Activated CD4-positive, alpha-beta T cell treated with anti-CD3 and anti-CD28 coated beads for 36 hours (primary cell): Measurements from ENCODE around the gene REXO4. TPM values are rescaled to one million over a fixed set of nuclear protein-coding genes. Genes with fewer than 3 reads are reported as not detected.
A peak's percentile ranks its signal among the peaks of the same experiment; 100 is the strongest.

Source experiments
- ATAC-seq: fragments of 200-7000 bp; cut with Tn5 transposase; one replicate; pipeline ENCODE4 v1.10.0; 2021; ENCODE audit warnings: mild to moderate bottlenecking, moderate library complexity
- CTCF ChIA-PET: fragments of 350-600 bp; sonication (Branson Sonifier 250); formaldehyde crosslinking; loops from one replicate; lab custom pipeline; 2021; ENCODE audit warnings: antibody characterized with exemption; lab: Charles Lee
- POLR2A ChIA-PET: fragments of 350-600 bp; sonication (Branson Sonifier 250); formaldehyde crosslinking; loops from one replicate; lab custom pipeline; 2021; ENCODE audit warnings: antibody characterized with exemption, inconsistent platforms; lab: Charles Lee
- DNase-seq: peaks from one replicate; pipeline ENCODE4 v3.0.0-alpha.2; 2020
- H3K27ac Mint-ChIP-seq: one replicate; pipeline ENCODE4 v1.8.0; 2021; ENCODE audit warnings: mixed read lengths
- H3K27me3 Mint-ChIP-seq: one replicate; pipeline ENCODE4 v1.8.0; 2021; ENCODE audit warnings: mixed read lengths
- H3K36me3 Mint-ChIP-seq: one replicate; pipeline ENCODE4 v1.8.0; 2021; ENCODE audit warnings: low read depth, mixed read lengths
- H3K4me1 Mint-ChIP-seq: one replicate; pipeline ENCODE4 v1.8.0; 2021; ENCODE audit warnings: mixed read lengths
- H3K4me3 Mint-ChIP-seq: one replicate; pipeline ENCODE4 v1.8.0; 2021; ENCODE audit warnings: mild to moderate bottlenecking, moderate library complexity, mixed read lengths
- H3K9me3 Mint-ChIP-seq: one replicate; pipeline ENCODE4 v1.8.0; 2021; ENCODE audit warnings: low read depth, mixed read lengths
- intact Hi-C, 2 experiments: fragments of 100-400 bp; cut with DNase I in 1 of 2; cut with micrococcal nuclease in 1 of 2; formaldehyde crosslinking; loops; one replicate each; pipeline versions ENCODE4 v1.14.2 to v1.15.1; 2022 to 2024; cut with DNase I, micrococcal nuclease
- total RNA-seq, 2 experiments: library from RNA; stranded (reverse); gene quantifications; one replicate each; pipeline ENCODE4 v1.2.3, GENCODE V29; 2021

Gene REXO4
- total RNA-seq, 2 experiments from 2014 or later, result 25.9 to 34.3 TPM

DNA sequence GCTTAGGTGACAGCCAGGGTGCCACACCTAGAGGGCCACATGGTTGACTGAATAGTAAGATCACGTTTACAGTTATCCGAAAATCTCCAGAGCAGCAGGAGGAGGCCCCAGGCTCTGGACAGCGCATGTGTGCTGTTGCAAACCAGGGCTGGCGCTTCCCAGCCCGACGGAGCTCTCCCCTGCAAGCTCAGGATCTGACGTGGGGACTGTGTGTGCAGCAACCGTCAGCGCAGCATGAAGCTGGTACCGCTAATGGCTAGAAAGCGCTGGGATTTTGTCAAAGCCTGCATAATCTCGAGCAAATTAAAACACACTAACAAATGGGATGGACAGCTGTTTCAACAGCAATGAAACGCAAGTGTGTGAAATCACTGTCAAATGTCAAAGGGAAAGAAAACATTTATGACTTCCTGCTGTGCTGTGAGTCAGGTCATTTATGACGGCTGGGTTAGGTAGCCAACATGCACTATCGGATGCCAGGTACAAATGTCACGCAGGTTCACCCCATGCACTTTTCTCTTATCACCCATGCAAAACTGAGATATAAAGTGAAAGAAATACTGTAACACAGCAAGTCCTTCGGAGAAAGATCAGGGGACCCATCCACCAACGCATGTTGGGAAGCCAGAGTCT is 49.4 kb downstream of the REXO4 start:
- intact Hi-C loops, result no loop called here
- Mint-ChIP-seq H3K27me3 (no peaks in the 10 kb centered on the region), H3K9me3 (no peaks in the 10 kb centered on the region), H3K27ac (peak overlapping the region; percentile 76), H3K4me3 (peak overlapping the region; percentile 100), H3K4me1 (peaks cover 59% of the 10 kb centered on the region), H3K36me3 (peaks cover 95% of the 10 kb centered on the region)
- DNase-seq, result no peak
- CTCF ChIA-PET, result no interaction called here
- no peak for ATAC-seq
- POLR2A ChIA-PET, result interaction anchor here (9.9 kb wide), 1 partner anchor 16 kb away, joined by 287 read pairs; the partner anchor contains the start of genes MED22, RPL7A, SURF1 and SURF2

DNA sequence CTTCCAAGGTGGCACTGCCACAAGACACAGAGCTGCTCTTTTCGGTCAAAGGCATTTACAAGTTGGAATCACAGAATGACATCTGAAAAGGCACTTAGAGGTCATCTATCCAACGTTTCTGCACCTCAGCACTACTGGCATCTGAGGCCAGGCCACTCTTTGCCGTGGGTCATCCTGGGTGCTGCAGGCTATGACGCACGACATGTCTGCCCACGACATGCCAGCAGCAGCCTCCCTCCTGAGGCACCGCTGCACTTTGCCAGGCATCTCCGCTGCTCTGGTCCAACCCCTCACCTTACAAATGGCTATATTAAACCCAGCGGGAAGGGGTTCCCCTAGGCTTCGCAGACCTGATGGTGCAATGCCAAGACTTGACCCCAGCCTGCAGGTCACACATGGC is 50.0 kb downstream of the REXO4 start:
- intact Hi-C loops, result no loop called here
- Mint-ChIP-seq H3K4me3 (no peak overlapping the region), H3K4me1 (peaks cover 55% of the 10 kb centered on the region), H3K27ac (no peak overlapping the region), H3K9me3 (no peaks in the 10 kb centered on the region), H3K27me3 (no peaks in the 10 kb centered on the region), H3K36me3 (peaks cover 96% of the 10 kb centered on the region)
- CTCF ChIA-PET, result no interaction called here
- POLR2A ChIA-PET, result interaction anchor here (9.9 kb wide), 1 partner anchor 16 kb away, joined by 287 read pairs; the partner anchor contains the start of genes MED22, RPL7A, SURF1 and SURF2
- DNase-seq, result no peak
- no peak for ATAC-seq

DNA sequence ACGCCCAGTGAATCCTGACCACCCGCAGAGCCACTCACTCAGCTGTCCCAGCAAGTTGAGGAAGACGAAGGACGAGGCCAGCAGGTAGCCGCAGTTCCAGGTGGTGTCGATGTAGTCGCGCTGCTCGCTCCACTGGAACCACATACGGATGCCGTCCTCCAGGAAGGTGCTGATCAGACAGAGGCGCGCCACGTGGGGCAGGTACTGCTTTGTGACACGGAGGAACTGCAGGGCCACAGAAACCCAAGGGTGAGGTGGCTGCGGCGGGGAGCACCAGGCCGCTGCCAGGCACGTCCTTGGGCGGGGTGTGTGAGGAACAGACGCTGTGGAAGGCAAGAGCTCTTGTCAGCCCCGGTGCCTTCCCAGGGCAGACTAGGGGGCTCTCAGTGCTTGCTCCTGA is 50.6 kb downstream of the REXO4 start:
- intact Hi-C loops, result no loop called here
- H3K27me3 Mint-ChIP-seq, result no peaks in the 10 kb centered on the region

DNA sequence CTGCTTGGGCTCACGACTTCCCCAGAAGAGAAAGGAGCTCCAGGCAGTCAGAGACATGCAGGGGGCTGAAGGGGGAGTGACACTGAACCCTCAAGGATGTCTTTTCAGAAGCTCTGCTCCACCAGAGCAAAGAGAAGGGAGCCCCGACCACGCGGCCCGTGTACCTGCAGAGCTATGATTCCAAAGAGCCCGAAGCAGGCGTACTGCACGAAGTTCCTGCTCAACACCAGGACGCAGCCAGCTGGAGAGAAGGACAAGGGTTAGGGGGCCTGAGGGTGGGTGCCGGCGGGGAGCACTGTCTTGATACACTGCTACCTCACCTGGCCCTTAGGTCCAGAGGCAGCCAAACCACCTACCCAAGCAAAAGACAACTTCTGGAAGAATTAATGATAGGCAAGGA is 51.4 kb downstream of the REXO4 start:
- no peak for ATAC-seq
- Mint-ChIP-seq H3K9me3 (no peaks in the 10 kb centered on the region), H3K4me3 (no peak overlapping the region), H3K4me1 (peaks cover 51% of the 10 kb centered on the region), H3K27me3 (no peaks in the 10 kb centered on the region), H3K27ac (no peak overlapping the region), H3K36me3 (peaks cover 96% of the 10 kb centered on the region)
- no peak for DNase-seq
- ChIA-PET POLR2A (interaction anchor here (0.5 to 9.9 kb wide), 2 partner anchors 14 to 777 kb away, joined by 7 to 287 read pairs; partner anchors contain the start of genes MED22, RPL7A, SURF1 and SURF2), CTCF (interaction anchor here (1.1 to 1.3 kb wide), 2 partner anchors 8 to 36 kb away, joined by 4 to 5 read pairs; no protein-coding TSS in a partner anchor)
- intact Hi-C loops, result no loop called here

More for the DNA sequence above, 50.6 kb downstream of the REXO4 start:
- peaks cover 95% of the 10 kb centered on the region for H3K36me3 Mint-ChIP-seq
- no peak overlapping the region for H3K27ac Mint-ChIP-seq
- no peak for ATAC-seq
- POLR2A ChIA-PET, result interaction anchor here (0.5 to 9.9 kb wide), 2 partner anchors 15 to 776 kb away, joined by 7 to 287 read pairs; partner anchors contain the start of genes MED22, RPL7A, SURF1 and SURF2
- no peak for DNase-seq
- no peak overlapping the region for H3K4me3 Mint-ChIP-seq
- CTCF ChIA-PET, result interaction anchor here (1.3 kb wide), 1 partner anchor 37 kb away, joined by 5 read pairs; no protein-coding TSS in a partner anchor
- no peaks in the 10 kb centered on the region for H3K9me3 Mint-ChIP-seq
- H3K4me1 Mint-ChIP-seq, result peaks cover 52% of the 10 kb centered on the region

DNA sequence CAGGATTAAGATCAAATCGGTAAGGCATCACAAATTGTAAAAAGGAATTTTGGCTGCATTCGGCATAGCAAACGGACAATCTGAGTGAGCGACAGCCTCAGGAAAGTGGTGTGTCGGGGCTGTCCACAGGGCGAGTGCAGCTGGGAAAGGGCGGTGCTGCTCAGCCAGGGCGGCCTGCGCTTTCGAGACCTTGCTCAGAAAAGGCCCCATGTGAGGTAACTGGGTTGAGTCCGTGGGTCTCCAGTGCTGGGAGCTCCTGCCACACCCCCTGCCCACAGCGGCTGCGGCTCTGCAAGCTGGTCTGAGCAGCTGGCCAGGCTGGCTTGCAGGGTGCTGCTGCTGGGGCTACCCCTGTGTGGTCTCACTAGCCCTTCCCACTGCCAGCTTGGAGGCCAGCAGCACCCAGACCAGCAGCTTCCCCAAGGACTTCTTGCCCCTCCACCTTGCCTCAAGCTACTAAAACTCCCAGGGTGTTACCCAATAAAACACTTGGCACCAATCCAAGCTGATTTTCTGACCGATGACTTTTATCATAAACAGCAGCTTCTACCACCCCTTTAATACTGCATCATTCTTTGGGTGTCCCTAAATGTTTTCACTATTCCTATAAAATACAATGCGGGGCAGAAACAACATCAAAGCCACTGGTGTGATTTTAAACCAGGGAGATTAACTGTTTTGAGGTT is 55.3 kb downstream of the REXO4 start:
- Mint-ChIP-seq H3K4me3 (no peak overlapping the region), H3K9me3 (no peaks in the 10 kb centered on the region), H3K36me3 (peaks cover 79% of the 10 kb centered on the region), H3K27me3 (no peaks in the 10 kb centered on the region), H3K4me1 (peaks cover 52% of the 10 kb centered on the region), H3K27ac (peak overlapping the region; percentile 16)
- CTCF ChIA-PET, result interaction anchor here (1.3 to 1.8 kb wide), 2 partner anchors 10 to 16 kb away, joined by 3 to 4 read pairs; no protein-coding TSS in a partner anchor
- POLR2A ChIA-PET, result interaction anchor here (1.1 to 2.3 kb wide), 2 partner anchors 10 to 12 kb away, joined by 6 to 8 read pairs; no protein-coding TSS in a partner anchor
- no peak for DNase-seq
- intact Hi-C loops, result no loop called here
- ATAC-seq, result no peak

DNA sequence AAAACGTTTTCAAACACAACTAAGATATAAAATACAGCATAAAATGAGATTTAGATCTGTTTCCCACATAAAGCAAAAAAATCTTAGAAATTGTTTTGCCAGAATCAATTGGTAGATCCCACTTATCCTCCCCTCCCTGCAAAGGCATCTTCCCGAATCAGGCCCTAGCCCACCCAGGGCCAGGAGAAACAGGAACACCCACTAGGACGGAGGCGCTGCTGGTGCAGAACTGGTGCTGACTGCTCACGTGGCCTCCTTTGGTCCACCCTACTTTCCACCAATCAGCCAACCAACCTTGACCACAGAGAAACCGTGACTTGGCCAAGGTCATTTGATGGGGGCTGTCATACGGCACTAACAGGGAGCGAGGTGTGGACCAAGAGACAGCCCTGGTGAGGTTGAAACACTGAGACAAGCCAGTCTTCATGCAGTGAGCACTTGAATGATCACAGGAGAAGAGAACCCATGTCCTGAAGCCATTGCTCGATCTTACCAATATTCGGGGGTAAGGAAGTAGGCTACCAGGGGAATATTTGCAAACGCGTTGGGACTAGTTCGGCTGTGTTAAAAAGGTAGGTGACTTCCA is 56.2 kb downstream of the REXO4 start:
- CTCF ChIA-PET, result interaction anchor here (1.0 to 1.3 kb wide), 2 partner anchors 9 to 15 kb away, joined by 3 to 6 read pairs; no protein-coding TSS in a partner anchor
- DNase-seq, result no peak
- POLR2A ChIA-PET, result interaction anchor here (2.3 to 2.5 kb wide), 2 partner anchors 10 to 11 kb away, joined by 6 to 32 read pairs; no protein-coding TSS in a partner anchor
- intact Hi-C loops, result no loop called here
- no peak for ATAC-seq
- H3K9me3 Mint-ChIP-seq, result no peaks in the 10 kb centered on the region
- peak overlapping the region; percentile 74 for H3K27ac Mint-ChIP-seq
- no peak overlapping the region for H3K4me3 Mint-ChIP-seq
- H3K27me3 Mint-ChIP-seq, result no peaks in the 10 kb centered on the region
- H3K4me1 Mint-ChIP-seq, result peaks cover 54% of the 10 kb centered on the region
- peaks cover 72% of the 10 kb centered on the region for H3K36me3 Mint-ChIP-seq

DNA sequence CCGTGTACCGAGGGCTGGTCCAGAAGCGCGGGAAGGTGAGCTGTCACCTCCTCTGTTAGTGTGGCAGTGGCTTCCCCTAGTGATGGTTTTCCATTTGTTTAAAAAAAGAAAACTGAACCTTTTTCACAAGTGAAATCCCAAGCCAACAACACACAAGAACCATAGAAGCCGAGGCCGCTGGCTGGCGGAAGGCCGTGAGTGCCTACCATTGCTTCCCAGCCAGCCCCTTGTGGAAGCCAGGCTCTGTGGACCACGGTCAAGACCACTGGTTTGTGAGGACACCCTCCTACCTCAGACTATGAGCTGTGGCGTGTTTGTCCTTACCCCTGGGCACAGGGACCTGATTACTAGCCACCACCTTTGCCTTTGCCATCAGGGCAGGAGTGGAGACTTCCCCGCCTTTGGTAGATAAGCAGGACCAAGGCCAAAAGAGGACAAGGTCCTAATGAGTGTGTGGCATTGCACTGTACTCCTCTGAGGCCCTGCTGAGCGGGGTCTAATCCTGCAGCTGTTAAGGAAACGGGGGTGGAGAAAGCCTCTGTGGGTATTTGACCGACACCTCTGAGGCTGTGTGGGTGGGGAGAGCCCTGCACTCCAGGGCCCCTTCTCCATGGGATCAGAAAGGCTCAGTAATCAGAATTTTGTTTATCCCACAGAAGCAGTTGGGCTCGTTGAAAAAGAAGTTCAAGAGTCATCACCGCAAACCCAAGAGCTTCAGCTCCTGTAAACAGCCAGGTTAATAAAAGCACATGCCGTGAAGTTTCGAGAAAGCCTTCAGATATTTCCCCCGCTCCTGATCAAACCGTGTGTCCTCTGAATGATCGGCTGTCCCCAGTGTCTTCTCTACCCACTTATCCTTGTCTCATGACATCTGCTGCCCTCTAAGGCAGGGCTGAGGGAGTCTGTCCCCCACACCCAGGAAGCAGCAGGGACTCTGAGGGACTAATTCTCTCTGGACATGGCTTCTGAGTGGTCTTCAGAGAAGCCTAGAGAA is 57.1 kb downstream of the REXO4 start:
- Mint-ChIP-seq H3K4me3 (no peak overlapping the region), H3K9me3 (no peaks in the 10 kb centered on the region), H3K36me3 (peaks cover 63% of the 10 kb centered on the region), H3K4me1 (peaks cover 51% of the 10 kb centered on the region), H3K27me3 (no peaks in the 10 kb centered on the region), H3K27ac (peak overlapping the region; percentile 74)
- ChIA-PET CTCF (interaction anchor here (0.9 to 1.0 kb wide), 2 partner anchors 10 kb away, joined by 3 to 6 read pairs; no protein-coding TSS in a partner anchor), POLR2A (interaction anchor here (2.5 kb wide), 1 partner anchor 10 kb away, joined by 32 read pairs; no protein-coding TSS in a partner anchor)
- intact Hi-C loops, result no loop called here
- DNase-seq (no peak), ATAC-seq (no peak)

DNA sequence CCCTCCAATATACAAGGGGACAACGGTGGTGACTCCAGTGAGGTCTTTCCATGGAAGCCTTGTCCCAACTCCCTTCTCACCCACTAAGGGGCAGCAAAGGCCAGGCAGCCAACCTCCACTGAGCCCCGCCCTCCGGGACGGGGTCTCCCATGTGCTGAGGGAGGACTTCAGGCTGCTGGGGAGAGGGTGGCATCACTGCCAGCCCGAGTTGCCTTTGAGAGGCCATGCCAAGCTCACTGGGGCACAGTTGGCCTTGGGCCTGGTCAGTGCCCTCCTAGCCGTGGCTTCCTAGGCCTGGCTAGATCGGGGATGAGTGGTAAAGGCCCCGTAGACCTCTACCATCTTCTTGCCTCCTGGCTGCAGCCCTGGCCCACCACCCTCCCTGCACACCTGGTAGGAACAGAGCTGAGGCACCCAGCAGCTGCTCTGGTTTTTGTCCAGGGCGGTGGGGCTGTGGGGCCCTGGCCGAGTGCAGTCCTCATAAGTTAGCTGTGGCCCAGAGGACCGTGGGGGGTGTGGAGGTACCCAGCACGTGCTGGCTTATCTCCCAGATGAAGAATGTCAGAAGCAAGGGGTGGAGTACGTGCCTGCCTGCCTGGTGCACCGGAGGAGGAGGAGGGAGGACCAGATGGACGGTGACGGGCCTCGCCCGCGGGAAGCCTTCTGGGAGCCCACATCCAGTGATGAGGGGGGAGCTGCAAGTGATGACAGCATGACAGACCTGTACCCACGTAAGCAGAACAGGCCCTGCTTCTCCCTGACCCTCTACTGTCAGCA is 58.2 kb downstream of the REXO4 start:
- H3K4me3 Mint-ChIP-seq, result peak overlapping the region; percentile 2
- peak overlapping the region; percentile 66 for H3K27ac Mint-ChIP-seq
- peak; percentile 27 for ATAC-seq
- H3K36me3 Mint-ChIP-seq, result peaks cover 52% of the 10 kb centered on the region
- H3K27me3 Mint-ChIP-seq, result no peaks in the 10 kb centered on the region
- POLR2A ChIA-PET, result interaction anchor here (0.7 to 2.5 kb wide), 2 partner anchors 12 kb away, joined by 4 to 32 read pairs; partner anchors contain the start of genes MED22 and RPL7A
- peak; percentile 67 for DNase-seq
- intact Hi-C loops, result loop anchor here (1.0 to 10.0 kb wide), 3 partner anchors 43 to 705 kb away; partner anchors contain the start of gene BRD3 (in 1 of the 2)
- no peaks in the 10 kb centered on the region for H3K9me3 Mint-ChIP-seq
- H3K4me1 Mint-ChIP-seq, result peaks cover 58% of the 10 kb centered on the region
- CTCF ChIA-PET, result interaction anchor here (0.9 kb wide), 1 partner anchor 12 kb away, joined by 3 read pairs; no protein-coding TSS in a partner anchor

DNA sequence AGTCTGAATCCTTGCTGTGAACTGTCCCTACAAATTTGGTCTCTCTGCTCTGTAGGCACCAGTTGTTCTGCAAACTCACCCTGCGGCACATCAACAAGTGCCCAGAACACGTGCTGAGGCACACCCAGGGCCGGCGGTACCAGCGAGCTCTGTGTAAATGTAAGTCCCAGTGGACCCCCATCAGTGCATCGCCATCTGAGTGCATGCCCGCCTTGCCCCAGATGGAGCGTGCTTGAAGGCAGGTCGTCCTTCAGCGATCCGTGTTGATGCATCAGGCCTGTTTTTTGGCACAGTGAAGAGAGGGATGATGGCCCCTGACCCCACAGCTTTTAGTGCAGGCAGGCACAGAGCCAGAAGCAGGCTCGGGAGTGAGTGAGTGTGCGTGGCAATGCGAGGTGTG is 60.2 kb downstream of the REXO4 start:
- H3K4me1 Mint-ChIP-seq, result peaks cover 59% of the 10 kb centered on the region
- no peaks in the 10 kb centered on the region for H3K27me3 Mint-ChIP-seq
- no peaks in the 10 kb centered on the region for H3K9me3 Mint-ChIP-seq
- intact Hi-C loops, result loop anchor here (2.0 to 10.0 kb wide), 3 partner anchors 45 to 707 kb away; partner anchors contain the start of genes BRD3 (in 1 of the 2) and REXO4 (in 1 of the 2)
- peak overlapping the region; percentile 59 for H3K27ac Mint-ChIP-seq
- H3K36me3 Mint-ChIP-seq, result peaks cover 38% of the 10 kb centered on the region
- ChIA-PET CTCF (interaction anchor here (0.6 to 5.4 kb wide), 3 partner anchors 15 to 1401 kb away, joined by 3 to 44 read pairs (median 3); no protein-coding TSS in a partner anchor), POLR2A (interaction anchor here (1.4 to 13.3 kb wide), 2 partner anchors 10 to 13 kb away, joined by 12 to 287 read pairs; partner anchors contain the start of genes MED22 and RPL7A)
- ATAC-seq (no peak), DNase-seq (no peak)
- peak overlapping the region; percentile 91 for H3K4me3 Mint-ChIP-seq
